ENCODE data around the gene KCNMA1.

KCNMA1 gene

GRCh38 chr10:77173615-77174461, 463.8 kb downstream of the KCNMA1 start:
- TF ChIP-seq GATA3 (IDR thresholded peaks at IDR 0.05; ENCODE audit: low read depth, low read length) (no peak), GATA2 (IDR thresholded peaks at IDR 0.05; ENCODE audit: low read depth, low read length) (no peak)

GRCh38 chr10:77172086-77172485, 465.5 kb downstream of the KCNMA1 start:
- no peak for TF ChIP-seq GATA2 (IDR thresholded peaks at IDR 0.05; ENCODE audit: low read depth, low read length)
- no peak for TF ChIP-seq GATA3 (IDR thresholded peaks at IDR 0.05; ENCODE audit: low read depth, low read length)

- TF ChIP-seq GATA3 (IDR thresholded peaks at IDR 0.05; ENCODE audit: low read depth, low read length) (no peak), GATA2 (IDR thresholded peaks at IDR 0.05; ENCODE audit: low read depth, low read length) (no peak)
Observed at GRCh38 chr10:77168861-77169260, 468.7 kb downstream of the KCNMA1 start.

- no peak for TF ChIP-seq GATA2 (IDR thresholded peaks at IDR 0.05; ENCODE audit: low read depth, low read length)
- no peak for TF ChIP-seq GATA3 (IDR thresholded peaks at IDR 0.05; ENCODE audit: low read depth, low read length)
Observed at GRCh38 chr10:77168161-77168560, 469.4 kb downstream of the KCNMA1 start.

- TF ChIP-seq GATA3 (IDR thresholded peaks at IDR 0.05; ENCODE audit: low read depth, low read length) (no peak), GATA2 (IDR thresholded peaks at IDR 0.05; ENCODE audit: low read depth, low read length) (no peak)
Observed at GRCh38 chr10:77165445-77166208, 472.0 kb downstream of the KCNMA1 start.

- TF ChIP-seq GATA2 (IDR thresholded peaks at IDR 0.05; ENCODE audit: low read depth, low read length): no peak
- no peak for TF ChIP-seq GATA3 (IDR thresholded peaks at IDR 0.05; ENCODE audit: low read depth, low read length)
Observed at GRCh38 chr10:77164616-77165311, 472.8 kb downstream of the KCNMA1 start.

GRCh38 chr10:77163670-77164348, 473.8 kb downstream of the KCNMA1 start:
- TF ChIP-seq GATA3 (IDR thresholded peaks at IDR 0.05; ENCODE audit: low read depth, low read length) (no peak), GATA2 (IDR thresholded peaks at IDR 0.05; ENCODE audit: low read depth, low read length) (no peak)

GRCh38 chr10:77162697-77163096, 474.9 kb downstream of the KCNMA1 start:
- TF ChIP-seq GATA2 (IDR thresholded peaks at IDR 0.05; ENCODE audit: low read depth, low read length) (no peak; the same call in 1 of the 2 replicates), GATA3 (IDR thresholded peaks at IDR 0.05; ENCODE audit: low read depth, low read length) (no peak)

- TF ChIP-seq GATA2 (IDR thresholded peaks at IDR 0.05; ENCODE audit: low read depth, low read length): no peak
- TF ChIP-seq GATA3 (IDR thresholded peaks at IDR 0.05; ENCODE audit: low read depth, low read length): no peak
Observed at GRCh38 chr10:77160679-77161078, 476.9 kb downstream of the KCNMA1 start.

- TF ChIP-seq GATA3 (IDR thresholded peaks at IDR 0.05; ENCODE audit: low read depth, low read length) (no peak), GATA2 (IDR thresholded peaks at IDR 0.05; ENCODE audit: low read depth, low read length) (no peak)
Observed at GRCh38 chr10:77159538-77160110, 478.0 kb downstream of the KCNMA1 start.

GRCh38 chr10:77158666-77159065, 478.9 kb downstream of the KCNMA1 start:
- TF ChIP-seq GATA2 (IDR thresholded peaks at IDR 0.05; ENCODE audit: low read depth, low read length) (no peak), GATA3 (IDR thresholded peaks at IDR 0.05; ENCODE audit: low read depth, low read length) (no peak)

GRCh38 chr10:77157248-77158019, 480.2 kb downstream of the KCNMA1 start:
- TF ChIP-seq GATA2 (IDR thresholded peaks at IDR 0.05; ENCODE audit: low read depth, low read length) (no peak), GATA3 (IDR thresholded peaks at IDR 0.05; ENCODE audit: low read depth, low read length) (no peak)

Measured in SH-SY5Y (cell line).